ENCODE measurements around the gene HFM1.
"Not testable (repeated sequence)": the region's sequence is repeated elsewhere in the genome, so short reads cannot be mapped to it uniquely, and the experiment has no call there.

HFM1 gene

DNA sequence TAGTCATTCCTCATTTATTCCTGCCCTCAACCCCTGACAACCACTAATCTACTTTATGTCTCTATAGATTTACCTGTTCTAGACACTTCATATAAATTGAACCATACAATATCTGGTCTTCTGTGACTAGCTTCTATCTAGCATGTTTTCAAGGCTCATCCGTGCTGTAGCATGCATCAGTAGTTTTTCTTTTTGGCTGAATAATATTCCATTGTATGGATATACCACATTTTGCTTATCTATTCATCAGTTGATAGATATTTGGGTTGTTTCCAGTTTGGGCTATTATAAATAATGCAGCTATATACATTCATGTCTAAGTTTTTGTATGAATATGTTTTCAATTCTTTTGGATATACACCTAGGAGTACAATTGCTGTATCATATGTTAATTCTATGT lies 101.5 kb downstream of the HFM1 start:
- no peak for ATAC-seq
- TF ChIP-seq ZC3H10 (CRISPR knock-in tag; IDR thresholded peaks at IDR 0.05) (no peak), ZNF8 (CRISPR knock-in tag; IDR thresholded peaks at IDR 0.05) (peak; percentile 76)

- ATAC-seq: not testable (repeated sequence)
Observed at GRCh38 chr1:91288843-91289553, 115.6 kb downstream of the HFM1 start.

DNA sequence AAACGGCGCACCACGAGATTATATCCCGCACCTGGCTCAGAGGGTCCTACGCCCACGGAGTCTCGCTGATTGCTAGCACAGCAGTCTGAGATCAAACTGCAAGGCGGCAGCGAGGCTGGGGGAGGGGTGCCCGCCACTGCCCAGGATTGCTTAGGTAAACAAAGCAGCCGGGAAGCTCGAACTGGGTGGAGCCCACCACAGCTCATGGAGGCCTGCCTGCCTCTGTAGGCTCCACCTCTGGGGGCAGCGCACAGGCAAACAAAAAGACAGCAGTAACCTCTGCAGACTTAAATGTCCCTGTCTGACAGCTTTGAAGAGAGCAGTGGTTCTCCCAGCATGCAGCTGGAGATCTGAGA lies 117.7 kb downstream of the HFM1 start:
- ATAC-seq: not testable (repeated sequence)

GRCh38 chr1:91286259-91286961 lies 118.2 kb downstream of the HFM1 start:
- ATAC-seq: not testable (repeated sequence)

DNA sequence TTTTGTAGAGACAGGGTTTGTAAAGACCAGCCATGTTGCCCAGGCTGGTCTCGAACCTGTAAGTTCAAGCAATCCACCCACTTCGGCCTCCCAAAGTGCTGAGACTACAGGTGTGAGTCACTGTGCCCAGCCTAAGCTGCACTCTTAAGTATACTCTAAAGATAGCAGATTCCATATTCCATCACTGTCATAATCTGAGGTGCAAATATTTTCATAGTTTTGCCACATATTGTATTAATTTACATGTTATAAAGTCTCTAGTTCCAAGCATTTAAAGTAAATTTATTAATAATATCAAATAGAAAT lies 121.3 kb downstream of the HFM1 start:
- ATAC-seq: no peak
- TF ChIP-seq, protein P1, sequence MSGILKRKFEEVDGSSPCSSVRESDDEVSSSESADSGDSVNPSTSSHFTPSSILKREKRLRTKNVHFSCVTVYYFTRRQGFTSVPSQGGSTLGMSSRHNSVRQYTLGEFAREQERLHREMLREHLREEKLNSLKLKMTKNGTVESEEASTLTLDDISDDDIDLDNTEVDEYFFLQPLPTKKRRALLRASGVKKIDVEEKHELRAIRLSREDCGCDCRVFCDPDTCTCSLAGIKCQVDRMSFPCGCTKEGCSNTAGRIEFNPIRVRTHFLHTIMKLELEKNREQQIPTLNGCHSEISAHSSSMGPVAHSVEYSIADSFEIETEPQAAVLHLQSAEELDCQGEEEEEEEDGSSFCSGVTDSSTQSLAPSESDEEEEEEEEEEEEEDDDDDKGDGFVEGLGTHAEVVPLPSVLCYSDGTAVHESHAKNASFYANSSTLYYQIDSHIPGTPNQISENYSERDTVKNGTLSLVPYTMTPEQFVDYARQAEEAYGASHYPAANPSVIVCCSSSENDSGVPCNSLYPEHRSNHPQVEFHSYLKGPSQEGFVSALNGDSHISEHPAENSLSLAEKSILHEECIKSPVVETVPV (CRISPR knock-in tag; IDR thresholded peaks at IDR 0.05): no peak
- TF ChIP-seq ZNF70 (CRISPR knock-in tag; IDR thresholded peaks at IDR 0.05): no peak
- TF ChIP-seq PPARA (CRISPR knock-in tag; IDR thresholded peaks at IDR 0.05; ENCODE audit: borderline replicate concordance): no peak
- no peak for TF ChIP-seq ZNF565 (CRISPR knock-in tag; conservative IDR thresholded peaks at IDR 0.05; ENCODE audit: low read depth)
- TF ChIP-seq ESRRG (CRISPR knock-in tag; IDR thresholded peaks at IDR 0.05): no peak
- TF ChIP-seq SNAI2 (CRISPR knock-in tag; IDR thresholded peaks at IDR 0.05): no peak
- no peak for TF ChIP-seq ZNF8 (CRISPR knock-in tag; IDR thresholded peaks at IDR 0.05)
- TF ChIP-seq, protein P2, sequence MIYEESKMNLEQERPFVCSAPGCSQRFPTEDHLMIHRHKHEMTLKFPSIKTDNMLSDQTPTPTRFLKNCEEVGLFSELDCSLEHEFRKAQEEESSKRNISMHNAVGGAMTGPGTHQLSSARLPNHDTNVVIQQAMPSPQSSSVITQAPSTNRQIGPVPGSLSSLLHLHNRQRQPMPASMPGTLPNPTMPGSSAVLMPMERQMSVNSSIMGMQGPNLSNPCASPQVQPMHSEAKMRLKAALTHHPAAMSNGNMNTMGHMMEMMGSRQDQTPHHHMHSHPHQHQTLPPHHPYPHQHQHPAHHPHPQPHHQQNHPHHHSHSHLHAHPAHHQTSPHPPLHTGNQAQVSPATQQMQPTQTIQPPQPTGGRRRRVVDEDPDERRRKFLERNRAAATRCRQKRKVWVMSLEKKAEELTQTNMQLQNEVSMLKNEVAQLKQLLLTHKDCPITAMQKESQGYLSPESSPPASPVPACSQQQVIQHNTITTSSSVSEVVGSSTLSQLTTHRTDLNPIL (CRISPR knock-in tag; IDR thresholded peaks at IDR 0.05; ENCODE audit: low read depth): no peak
- no peak for TF ChIP-seq ISL1 (CRISPR knock-in tag; IDR thresholded peaks at IDR 0.05)
- TF ChIP-seq TSHZ2 (CRISPR knock-in tag; IDR thresholded peaks at IDR 0.05): no peak
- TF ChIP-seq RARB (CRISPR knock-in tag; IDR thresholded peaks at IDR 0.05): no peak
- TF ChIP-seq ARNTL (CRISPR knock-in tag; IDR thresholded peaks at IDR 0.05; ENCODE audit: borderline replicate concordance, low read depth): no peak
- no peak for TF ChIP-seq ZC3H10 (CRISPR knock-in tag; IDR thresholded peaks at IDR 0.05)
- TF ChIP-seq GLIS3 (CRISPR knock-in tag; IDR thresholded peaks at IDR 0.05): no peak

GRCh38 chr1:91282695-91283420 lies 121.8 kb downstream of the HFM1 start:
- TF ChIP-seq, protein P1 (CRISPR knock-in tag; IDR thresholded peaks at IDR 0.05): no peak
- TF ChIP-seq BACH2 (CRISPR knock-in tag; IDR thresholded peaks at IDR 0.05; ENCODE audit: borderline replicate concordance) (no peak), OSR1 (CRISPR knock-in tag; IDR thresholded peaks at IDR 0.05) (no peak)
- peak; percentile 84 for ATAC-seq
